ENCODE results near the gene KRT36.

KRT36 gene

DNA sequence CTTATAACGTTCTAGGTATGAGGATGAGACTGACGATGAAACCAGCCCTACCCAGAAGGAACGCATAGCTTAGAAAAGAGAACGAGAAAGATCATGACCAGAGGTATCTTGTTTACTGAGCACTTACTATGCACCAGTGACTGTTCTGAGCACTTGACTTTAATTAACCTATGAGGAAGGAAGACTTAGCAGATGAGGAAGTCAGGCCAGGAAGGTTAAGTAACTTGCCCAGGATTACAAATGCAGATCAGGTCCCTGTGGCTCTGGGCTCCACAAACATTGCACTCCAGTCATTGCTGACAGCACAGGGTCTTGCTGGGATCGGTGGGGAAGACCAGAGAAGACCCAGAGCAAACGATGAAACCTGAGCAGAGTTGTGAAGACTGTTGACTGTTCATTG, 8.6 kb upstream of the KRT36 start:
- ChIA-PET POLR2A (no interaction called here), CTCF (interaction anchor here (1.0 to 1.1 kb wide), 2 partner anchors 50 to 165 kb away, joined by 4 to 5 read pairs; no protein-coding TSS in a partner anchor)
- no peak for DNase-seq (ENCODE audit: extremely low spot score)
- TF ChIP-seq LEF1 (IDR thresholded peaks at IDR 0.05; ENCODE audit: borderline replicate concordance) (no peak), ELF4 (IDR thresholded peaks at IDR 0.05) (no peak), CTBP1 (IDR thresholded peaks at IDR 0.05; ENCODE audit: borderline replicate concordance) (no peak), TARDBP (IDR thresholded peaks at IDR 0.05) (no peak), FOXM1 (IDR thresholded peaks at IDR 0.05; ENCODE audit: borderline replicate concordance) (no peak), FOXK2 (IDR thresholded peaks at IDR 0.05) (no peak)

GRCh38 chr17:41496803-41497484, 7.2 kb upstream of the KRT36 start:
- ChIA-PET CTCF (interaction anchor here (0.6 to 0.9 kb wide), 2 partner anchors 9 to 169 kb away, joined by 3 to 7 read pairs; no protein-coding TSS in a partner anchor), POLR2A (interaction anchor here (1.2 kb wide), 1 partner anchor 9 kb away, joined by 3 read pairs; no protein-coding TSS in a partner anchor)
- TF ChIP-seq FOXA1 (IDR thresholded peaks at IDR 0.05) (no peak), L3MBTL2 (conservative IDR thresholded peaks at IDR 0.05) (no peak), NFRKB (IDR thresholded peaks at IDR 0.05) (no peak), FOXK2 (IDR thresholded peaks at IDR 0.05) (no peak), FOXM1 (IDR thresholded peaks at IDR 0.05; ENCODE audit: borderline replicate concordance) (no peak), ELF4 (IDR thresholded peaks at IDR 0.05) (no peak), LEF1 (IDR thresholded peaks at IDR 0.05; ENCODE audit: borderline replicate concordance) (no peak), PKNOX1 (IDR thresholded peaks at IDR 0.05) (no peak), ZNF384 (IDR thresholded peaks at IDR 0.05) (no peak), CTBP1 (IDR thresholded peaks at IDR 0.05; ENCODE audit: borderline replicate concordance) (no peak), SP1 (IDR thresholded peaks at IDR 0.05) (no peak), TARDBP (IDR thresholded peaks at IDR 0.05) (no peak), BHLHE40 (IDR thresholded peaks at IDR 0.05; ENCODE audit: borderline replicate concordance) (no peak), SUZ12 (IDR thresholded peaks at IDR 0.05) (no peak), ARNT (IDR thresholded peaks at IDR 0.05) (no peak), HDGF (IDR thresholded peaks at IDR 0.05; ENCODE audit: borderline replicate concordance) (no peak)
- peak; percentile 69 for DNase-seq (ENCODE audit: extremely low spot score)

GRCh38 chr17:41494524-41494923, 4.8 kb upstream of the KRT36 start:
- TF ChIP-seq PKNOX1 (IDR thresholded peaks at IDR 0.05) (no peak), TARDBP (IDR thresholded peaks at IDR 0.05) (no peak), SUZ12 (IDR thresholded peaks at IDR 0.05) (no peak), ARNT (IDR thresholded peaks at IDR 0.05) (no peak), ZNF384 (IDR thresholded peaks at IDR 0.05) (no peak), LEF1 (IDR thresholded peaks at IDR 0.05; ENCODE audit: borderline replicate concordance) (no peak), NFRKB (IDR thresholded peaks at IDR 0.05) (no peak), FOXM1 (IDR thresholded peaks at IDR 0.05; ENCODE audit: borderline replicate concordance) (no peak), ELF4 (IDR thresholded peaks at IDR 0.05) (no peak), BHLHE40 (IDR thresholded peaks at IDR 0.05; ENCODE audit: borderline replicate concordance) (no peak), FOXK2 (IDR thresholded peaks at IDR 0.05) (no peak), HDGF (IDR thresholded peaks at IDR 0.05; ENCODE audit: borderline replicate concordance) (no peak), SP1 (IDR thresholded peaks at IDR 0.05) (no peak)
- ChIA-PET CTCF (interaction anchor here (0.8 kb wide), 1 partner anchor 10 kb away, joined by 4 read pairs; no protein-coding TSS in a partner anchor), POLR2A (interaction anchor here (1.5 kb wide), 1 partner anchor 55 kb away, joined by 4 read pairs; no protein-coding TSS in a partner anchor)
- no peak for DNase-seq (ENCODE audit: extremely low spot score)

DNA sequence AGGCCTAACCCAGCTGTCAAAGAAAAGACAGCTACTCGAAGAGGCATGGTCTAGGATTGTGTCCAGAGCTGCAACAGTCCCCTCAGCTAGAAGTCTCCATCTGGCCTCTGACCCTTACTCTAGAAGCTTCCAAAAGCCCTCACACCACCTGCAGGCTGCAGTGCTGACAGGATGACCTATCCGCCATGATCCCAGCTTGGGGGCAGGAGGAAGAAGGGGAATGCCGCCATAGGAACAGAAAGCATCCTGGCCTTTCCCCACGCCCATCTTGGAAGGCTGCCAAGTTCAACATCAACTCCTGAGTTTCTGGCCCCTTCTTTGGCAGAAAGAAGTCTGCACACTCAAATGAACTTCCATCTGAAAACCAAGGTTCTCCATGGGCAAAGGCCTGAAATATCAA, 3.1 kb upstream of the KRT36 start:
- CTCF ChIA-PET: interaction anchor here (1.0 to 2.5 kb wide), 3 partner anchors 56 to 170 kb away, joined by 4 to 8 read pairs (median 5); no protein-coding TSS in a partner anchor
- DNase-seq (ENCODE audit: extremely low spot score): peak; percentile 29
- POLR2A ChIA-PET: no interaction called here

DNA sequence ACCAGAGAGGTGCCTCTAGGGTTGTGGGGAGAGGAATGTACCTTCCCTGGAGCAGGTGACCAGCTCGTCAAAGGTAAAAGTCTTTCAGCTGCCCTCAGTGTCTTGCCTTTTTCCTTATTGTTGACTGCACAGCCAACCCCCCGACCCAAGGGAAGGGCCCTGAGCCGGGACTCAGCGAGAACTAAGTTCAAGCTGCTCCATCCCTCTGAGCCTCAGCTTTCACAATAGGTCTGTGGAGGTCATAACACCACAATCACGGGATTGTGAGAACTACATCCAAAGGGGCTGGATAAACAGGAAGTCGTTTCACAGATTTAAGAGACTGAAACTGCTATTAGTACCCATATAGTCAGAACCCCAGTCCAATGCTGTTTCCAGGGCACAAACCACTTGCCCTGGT, 2.6 kb upstream of the KRT36 start:
- ChIA-PET POLR2A (no interaction called here), CTCF (interaction anchor here (0.6 to 2.5 kb wide), 4 partner anchors 57 to 1690 kb away, joined by 3 to 8 read pairs (median 4); no protein-coding TSS in a partner anchor)
- no peak for TF ChIP-seq L3MBTL2 (conservative IDR thresholded peaks at IDR 0.05)
- no peak for TF ChIP-seq BHLHE40 (IDR thresholded peaks at IDR 0.05; ENCODE audit: borderline replicate concordance)
- no peak for TF ChIP-seq ARNT (IDR thresholded peaks at IDR 0.05)
- TF ChIP-seq FOXK2 (IDR thresholded peaks at IDR 0.05): no peak
- TF ChIP-seq SUZ12 (IDR thresholded peaks at IDR 0.05): no peak
- no peak for TF ChIP-seq LEF1 (IDR thresholded peaks at IDR 0.05; ENCODE audit: borderline replicate concordance)
- TF ChIP-seq FOXA1 (IDR thresholded peaks at IDR 0.05): no peak
- no peak for TF ChIP-seq FOXM1 (IDR thresholded peaks at IDR 0.05; ENCODE audit: borderline replicate concordance)
- no peak for TF ChIP-seq CTBP1 (IDR thresholded peaks at IDR 0.05; ENCODE audit: borderline replicate concordance)
- no peak for TF ChIP-seq ZNF384 (IDR thresholded peaks at IDR 0.05)
- TF ChIP-seq TARDBP (IDR thresholded peaks at IDR 0.05): no peak
- no peak for TF ChIP-seq HDGF (IDR thresholded peaks at IDR 0.05; ENCODE audit: borderline replicate concordance)
- no peak for TF ChIP-seq PKNOX1 (IDR thresholded peaks at IDR 0.05)
- TF ChIP-seq NFRKB (IDR thresholded peaks at IDR 0.05): no peak
- no peak for TF ChIP-seq ELF4 (IDR thresholded peaks at IDR 0.05)
- TF ChIP-seq SP1 (IDR thresholded peaks at IDR 0.05): no peak
- no peak for DNase-seq (ENCODE audit: extremely low spot score)

More for the DNA sequence above, 3.1 kb upstream of the KRT36 start:
- TF ChIP-seq SUZ12 (IDR thresholded peaks at IDR 0.05) (no peak), ARNT (IDR thresholded peaks at IDR 0.05) (no peak)

DNA sequence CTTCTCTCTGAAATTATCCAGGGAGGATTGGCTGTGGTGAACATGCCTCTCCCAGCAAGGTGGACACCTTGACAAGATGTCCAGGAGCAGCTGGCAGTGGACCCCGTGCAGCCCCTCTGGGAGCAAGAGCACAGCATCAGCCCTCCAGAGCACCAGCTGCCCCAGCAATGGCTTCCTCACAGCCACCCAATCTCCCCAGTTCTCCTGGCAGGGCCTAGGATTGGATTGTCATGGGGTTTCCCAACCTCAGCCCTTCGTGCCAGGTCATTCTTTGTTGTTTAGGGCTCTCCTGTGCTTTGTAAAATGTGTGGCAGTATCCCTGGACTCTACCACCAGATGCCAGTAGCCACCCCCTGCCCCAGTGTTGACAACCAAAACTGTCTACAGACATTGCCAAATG, 1.8 kb upstream of the KRT36 start:
- DNase-seq (ENCODE audit: extremely low spot score): no peak
- CTCF ChIA-PET: interaction anchor here (0.9 to 2.5 kb wide), 2 partner anchors 58 to 157 kb away, joined by 3 to 8 read pairs; no protein-coding TSS in a partner anchor
- TF ChIP-seq L3MBTL2 (conservative IDR thresholded peaks at IDR 0.05) (no peak), ARNT (IDR thresholded peaks at IDR 0.05) (no peak), SUZ12 (IDR thresholded peaks at IDR 0.05) (no peak), PKNOX1 (IDR thresholded peaks at IDR 0.05) (no peak), SP1 (IDR thresholded peaks at IDR 0.05) (no peak), ZNF384 (IDR thresholded peaks at IDR 0.05) (no peak), NFRKB (IDR thresholded peaks at IDR 0.05) (no peak), ELF4 (IDR thresholded peaks at IDR 0.05) (no peak), FOXK2 (IDR thresholded peaks at IDR 0.05) (no peak), HDGF (IDR thresholded peaks at IDR 0.05; ENCODE audit: borderline replicate concordance) (no peak), TARDBP (IDR thresholded peaks at IDR 0.05) (no peak), CTBP1 (IDR thresholded peaks at IDR 0.05; ENCODE audit: borderline replicate concordance) (no peak), BHLHE40 (IDR thresholded peaks at IDR 0.05; ENCODE audit: borderline replicate concordance) (no peak), FOXM1 (IDR thresholded peaks at IDR 0.05; ENCODE audit: borderline replicate concordance) (no peak)
- POLR2A ChIA-PET: interaction anchor here (1.5 kb wide), 1 partner anchor 12 kb away, joined by 4 read pairs; no protein-coding TSS in a partner anchor
